ENCODE results near the gene RASGRF2.

DNA sequence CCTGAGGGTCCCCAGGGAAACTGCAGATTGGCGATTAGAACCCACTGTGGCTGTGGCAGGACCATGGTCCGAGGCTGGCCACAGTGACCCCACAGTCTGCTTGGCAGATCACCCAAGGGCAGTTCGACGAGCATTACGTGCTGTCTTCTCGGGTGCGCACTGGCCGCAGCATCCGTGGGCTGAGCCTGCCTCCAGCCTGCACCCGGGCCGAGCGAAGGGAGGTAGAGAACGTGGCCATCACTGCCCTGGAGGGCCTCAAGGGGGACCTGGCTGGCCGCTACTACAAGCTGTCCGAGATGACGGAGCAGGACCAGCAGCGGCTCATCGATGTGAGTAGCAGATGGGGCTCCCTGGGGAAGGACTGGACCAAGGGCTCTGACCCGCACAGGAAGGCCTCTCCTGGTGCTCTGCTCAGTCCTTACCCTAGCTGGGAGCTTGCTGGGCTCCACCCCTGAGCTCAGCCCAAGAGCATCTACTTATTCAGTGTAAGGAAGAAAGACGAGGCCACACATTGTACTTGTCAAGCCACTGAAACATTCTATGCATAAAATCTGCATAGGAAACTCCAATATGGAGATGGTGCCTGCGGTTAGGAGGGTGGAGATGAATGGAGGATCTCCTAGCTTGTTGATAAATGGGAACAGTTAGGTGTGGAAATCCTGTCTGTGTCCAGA is 294.9 kb downstream of the RASGRF2 start:
- TF ChIP-seq, protein P1, sequence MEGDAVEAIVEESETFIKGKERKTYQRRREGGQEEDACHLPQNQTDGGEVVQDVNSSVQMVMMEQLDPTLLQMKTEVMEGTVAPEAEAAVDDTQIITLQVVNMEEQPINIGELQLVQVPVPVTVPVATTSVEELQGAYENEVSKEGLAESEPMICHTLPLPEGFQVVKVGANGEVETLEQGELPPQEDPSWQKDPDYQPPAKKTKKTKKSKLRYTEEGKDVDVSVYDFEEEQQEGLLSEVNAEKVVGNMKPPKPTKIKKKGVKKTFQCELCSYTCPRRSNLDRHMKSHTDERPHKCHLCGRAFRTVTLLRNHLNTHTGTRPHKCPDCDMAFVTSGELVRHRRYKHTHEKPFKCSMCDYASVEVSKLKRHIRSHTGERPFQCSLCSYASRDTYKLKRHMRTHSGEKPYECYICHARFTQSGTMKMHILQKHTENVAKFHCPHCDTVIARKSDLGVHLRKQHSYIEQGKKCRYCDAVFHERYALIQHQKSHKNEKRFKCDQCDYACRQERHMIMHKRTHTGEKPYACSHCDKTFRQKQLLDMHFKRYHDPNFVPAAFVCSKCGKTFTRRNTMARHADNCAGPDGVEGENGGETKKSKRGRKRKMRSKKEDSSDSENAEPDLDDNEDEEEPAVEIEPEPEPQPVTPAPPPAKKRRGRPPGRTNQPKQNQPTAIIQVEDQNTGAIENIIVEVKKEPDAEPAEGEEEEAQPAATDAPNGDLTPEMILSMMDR (IDR thresholded peaks at IDR 0.05; ENCODE audit: low read depth, low read length): no peak
- no peak for TF ChIP-seq POLR2A (IDR thresholded peaks at IDR 0.05; ENCODE audit: extremely low read depth, insufficient read length)
- TF ChIP-seq MYC (IDR thresholded peaks at IDR 0.05; ENCODE audit: low read depth, low read length): no peak
